GM19099 (cell line): ENCODE results near the gene ZNF639.

Experiments used
- POLR2A ChIP-seq: IDR thresholded peaks from 3 replicates; pipeline ENCODE4 v1.6.1; 2011; ENCODE audit warnings: low read depth; ENCODE audit not compliant: insufficient read length; ENCODE audit errors: extremely low read depth

ZNF639 gene

GRCh38 chr3:179322286-179323196 lies at the start of gene ZNF639:
ZNF639 (plus strand) TSS chr3:179323031; CDS start chr3:179328294, 5,263 bp downstream.
- TF ChIP-seq POLR2A = peak; percentile 83

DNA sequence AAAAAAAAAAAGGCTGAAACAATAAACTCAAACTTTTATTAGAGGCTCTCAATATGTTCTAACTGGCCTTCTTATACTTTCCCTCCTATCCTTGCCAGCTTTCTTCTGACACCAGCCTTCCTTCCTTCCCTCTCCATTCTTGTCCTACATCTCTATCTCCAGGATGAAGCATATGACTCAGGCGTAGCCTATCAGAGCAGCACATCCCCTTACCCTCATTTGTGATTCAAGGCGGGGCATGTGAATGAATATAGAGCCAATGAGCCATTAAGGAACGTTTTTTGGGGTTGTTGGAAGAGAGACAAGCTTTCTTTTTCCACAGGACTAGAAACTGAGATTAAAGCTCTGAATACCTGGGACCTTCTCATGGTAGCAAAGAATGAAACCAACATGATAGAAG lies 46.8 kb upstream of the ZNF639 start:
- TF ChIP-seq POLR2A = no peak

- no peak for TF ChIP-seq POLR2A
Measured at GRCh38 chr3:179276743-179277142, 46.1 kb upstream of the ZNF639 start.

GRCh38 chr3:179278151-179278550 lies 44.7 kb upstream of the ZNF639 start:
- TF ChIP-seq POLR2A = no peak

DNA sequence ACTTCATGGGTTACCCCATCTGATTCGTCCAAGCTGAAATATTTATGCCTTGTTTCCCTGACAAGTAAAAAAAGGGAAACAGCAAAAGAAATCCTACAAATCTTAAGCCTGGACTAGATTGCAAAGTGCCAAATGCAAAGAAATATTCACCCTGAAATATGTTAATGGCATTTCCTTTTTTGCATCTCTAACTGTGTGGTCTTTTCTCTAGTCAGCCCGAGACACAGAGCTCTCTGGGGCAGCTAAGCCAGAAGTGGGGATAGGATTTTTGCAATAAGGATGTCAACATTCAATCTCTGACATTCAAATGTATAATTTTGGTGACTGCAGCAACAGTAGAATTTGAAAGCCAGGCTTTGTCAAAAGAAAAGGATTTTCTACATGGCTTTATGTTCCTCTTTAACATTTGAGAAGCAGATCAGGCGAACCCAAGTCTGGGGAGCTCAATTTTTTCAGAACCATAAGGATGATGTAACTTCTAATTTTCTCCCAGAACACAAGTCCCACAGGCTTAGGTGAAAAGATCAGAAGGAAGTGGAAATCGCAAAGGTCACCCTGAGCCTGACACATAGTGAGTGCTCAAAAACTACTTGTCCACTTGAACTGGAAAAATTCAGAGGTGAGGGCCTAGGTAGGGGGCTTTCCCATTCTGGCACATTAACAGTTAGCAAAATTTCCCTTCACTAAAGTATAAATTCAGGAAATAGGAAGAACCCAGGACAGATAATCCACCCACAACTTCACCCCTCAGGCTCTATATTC lies 43.7 kb upstream of the ZNF639 start:
- no peak for TF ChIP-seq POLR2A

GRCh38 chr3:179279837-179280236 lies 43.0 kb upstream of the ZNF639 start:
- no peak for TF ChIP-seq POLR2A

GRCh38 chr3:179281825-179282224 lies 41.0 kb upstream of the ZNF639 start:
- TF ChIP-seq POLR2A = no peak

DNA sequence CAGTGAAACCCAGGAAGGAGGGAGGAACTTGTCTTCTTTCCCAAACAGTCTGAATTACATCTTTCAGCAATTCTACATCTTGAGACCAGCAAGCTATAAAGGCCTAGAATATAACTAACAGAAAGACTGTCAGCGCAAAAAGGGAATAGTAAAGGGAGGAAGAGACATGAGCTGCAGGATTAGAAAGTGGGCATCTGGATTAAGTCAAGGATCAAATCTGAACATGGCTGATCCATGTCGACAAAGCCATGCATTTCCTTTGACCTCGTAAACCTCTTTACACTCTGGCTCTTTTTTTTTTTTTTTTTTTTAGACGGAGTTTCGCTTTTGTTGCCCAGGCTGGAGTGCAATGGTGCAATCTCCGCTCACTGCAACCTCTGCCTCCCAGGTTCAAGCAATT lies 36.5 kb upstream of the ZNF639 start:
- no peak for TF ChIP-seq POLR2A

GRCh38 chr3:179288845-179289244 lies 34.0 kb upstream of the ZNF639 start:
- TF ChIP-seq POLR2A = no peak

GRCh38 chr3:179289295-179289694 lies 33.5 kb upstream of the ZNF639 start:
- no peak for TF ChIP-seq POLR2A

- no peak for TF ChIP-seq POLR2A
Measured at GRCh38 chr3:179292450-179292849, 30.4 kb upstream of the ZNF639 start.

DNA sequence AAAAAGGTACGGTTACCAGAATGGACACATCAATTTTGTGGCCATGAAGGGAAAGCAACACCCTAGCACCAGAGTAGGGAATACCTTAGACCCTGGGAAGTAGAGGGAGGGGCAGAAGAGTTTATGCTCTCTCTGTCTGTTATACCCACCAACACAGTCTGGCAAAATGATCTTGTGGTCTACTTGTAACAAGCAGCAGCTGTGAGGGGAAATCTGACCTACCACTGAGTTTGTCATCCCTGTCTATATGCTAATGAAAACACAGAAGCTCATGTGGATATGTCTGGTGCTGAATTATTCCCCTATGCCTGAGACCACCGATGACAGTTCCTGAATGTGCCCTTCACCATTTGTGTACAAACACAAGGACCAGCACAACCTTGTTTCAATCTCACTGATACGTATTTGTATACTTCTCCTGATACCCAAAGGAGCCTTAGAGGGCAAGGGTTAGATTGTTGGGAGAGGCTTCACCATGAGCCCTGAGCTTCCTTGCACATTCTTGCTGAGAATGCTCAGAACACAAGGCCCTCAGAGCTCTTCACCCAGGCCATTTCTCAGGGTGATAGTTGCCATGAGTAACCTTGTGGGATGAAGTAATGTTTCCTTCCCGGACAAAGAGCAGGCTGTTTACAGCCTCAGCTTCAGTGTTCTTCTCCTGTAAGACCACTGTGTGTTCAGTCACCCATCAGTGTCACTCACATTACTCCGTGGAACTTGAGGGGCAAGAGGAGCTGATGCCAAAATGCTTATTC lies 24.7 kb upstream of the ZNF639 start:
- no peak for TF ChIP-seq POLR2A

GRCh38 chr3:179299316-179299715 lies 23.5 kb upstream of the ZNF639 start:
- no peak for TF ChIP-seq POLR2A

DNA sequence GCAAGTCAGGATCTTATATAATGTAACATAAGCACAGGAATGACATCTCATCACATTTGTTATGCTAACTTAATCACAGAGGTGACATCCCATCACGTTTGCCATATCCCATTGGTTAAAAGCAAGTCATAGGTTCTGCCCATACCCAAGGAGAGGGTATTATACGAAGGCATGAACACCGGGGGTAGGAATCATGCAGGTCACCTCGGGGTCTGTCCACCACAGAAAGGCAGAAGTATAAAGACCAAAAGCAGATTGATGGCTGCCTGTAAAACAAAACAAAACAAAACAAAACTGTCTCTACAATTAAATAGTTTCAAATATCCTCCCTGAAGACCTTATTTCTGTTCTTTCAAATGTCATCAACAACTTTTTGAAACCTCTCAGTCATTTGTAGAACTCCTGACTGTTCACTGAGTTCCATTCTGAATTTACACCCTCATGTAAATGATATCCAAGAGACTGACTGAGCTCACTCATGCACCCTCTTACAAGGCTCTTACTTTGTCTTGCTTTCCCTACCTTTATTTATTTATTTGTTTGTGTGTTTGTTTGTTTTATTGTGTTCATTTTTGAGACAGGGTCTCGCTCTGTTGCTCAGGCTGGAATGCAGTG lies 22.7 kb upstream of the ZNF639 start:
- TF ChIP-seq POLR2A = no peak

GRCh38 chr3:179301645-179302044 lies 21.2 kb upstream of the ZNF639 start:
- no peak for TF ChIP-seq POLR2A
